ENCODE results near the gene POLR2B.

Gene POLR2B

GRCh38 chr4:57020467-57021101 lies 41.9 kb downstream of the POLR2B start:
- no peak for DNase-seq (ENCODE audit: extremely low read depth, low read depth)

GRCh38 chr4:57023104-57023503 lies 44.4 kb downstream of the POLR2B start:
- no peak for TF ChIP-seq CTCF (IDR thresholded peaks at IDR 0.05; ENCODE audit: low read depth, low read length)
- DNase-seq (ENCODE audit: extremely low read depth, low read depth), result peak; percentile 43

More at GRCh38 chr4:57020467-57021101, 41.9 kb downstream of the POLR2B start:
- TF ChIP-seq CTCF (IDR thresholded peaks at IDR 0.05; ENCODE audit: low read depth, low read length), result no peak

- TF ChIP-seq CTCF (IDR thresholded peaks at IDR 0.05; ENCODE audit: low read depth, low read length), result no peak
- DNase-seq (ENCODE audit: extremely low read depth, low read depth), result no peak
These were observed 55.8 kb downstream of the POLR2B start for GRCh38 chr4:57034520-57034919.

- peak; percentile 96 for TF ChIP-seq CTCF (IDR thresholded peaks at IDR 0.05; ENCODE audit: low read depth, low read length)
- DNase-seq (ENCODE audit: extremely low read depth, low read depth), result no peak
These were observed 59.4 kb downstream of the POLR2B start for GRCh38 chr4:57037982-57038604.

- no peak for DNase-seq (ENCODE audit: extremely low read depth, low read depth)
- no peak for TF ChIP-seq CTCF (IDR thresholded peaks at IDR 0.05; ENCODE audit: low read depth, low read length)
These were observed 60.6 kb downstream of the POLR2B start for GRCh38 chr4:57039345-57039744.

GRCh38 chr4:57040510-57040909 lies 61.8 kb downstream of the POLR2B start:
- no peak for DNase-seq (ENCODE audit: extremely low read depth, low read depth)
- TF ChIP-seq CTCF (IDR thresholded peaks at IDR 0.05; ENCODE audit: low read depth, low read length), result no peak

- no peak for DNase-seq (ENCODE audit: extremely low read depth, low read depth)
- TF ChIP-seq CTCF (IDR thresholded peaks at IDR 0.05; ENCODE audit: low read depth, low read length), result no peak
These were observed 62.3 kb downstream of the POLR2B start for GRCh38 chr4:57041020-57041419.
